Measurements from ENCODE around the gene CAPN1. TPM values are rescaled to one million over a fixed set of nuclear protein-coding genes. Genes with fewer than 3 reads are reported as not detected.

The CAPN1 gene
- total and polyA plus RNA-seq, 2 of the 4 experiments (the other 2 are of a cell fraction): 110 to 182 TPM

DNA sequence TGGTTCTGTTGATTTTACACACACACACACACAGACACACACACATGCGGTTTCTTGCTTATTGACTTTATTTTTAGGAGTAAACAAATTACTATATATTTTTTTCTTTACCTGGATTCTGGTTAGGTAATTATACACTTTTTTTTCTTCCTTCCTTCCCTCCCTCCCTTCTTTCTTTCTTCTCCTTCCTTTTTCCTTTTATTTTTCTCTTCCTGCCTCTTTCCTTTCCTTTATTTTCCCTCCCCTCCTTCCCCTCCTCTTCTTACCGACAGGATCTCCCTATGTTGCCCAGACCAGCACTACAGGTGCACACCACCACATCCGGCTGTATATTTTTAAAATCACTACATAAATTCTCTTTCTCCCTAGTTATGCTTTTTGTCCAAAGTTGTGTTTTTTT, 14.8 kb upstream of the CAPN1 start:
- no peak overlapping the region for H3K27ac ChIP-seq (ENCODE audit: insufficient read depth, low read length)
- no peak for DNase-seq
- peaks cover 10% of the 10 kb centered on the region for H3K4me1 ChIP-seq (ENCODE audit: control insufficient read depth, insufficient read depth, low read length)
- no peak overlapping the region for H3K23ac ChIP-seq (ENCODE audit: low read depth, low read length)
- H3K9me3 ChIP-seq (ENCODE audit: control insufficient read depth, insufficient read depth, low read length): no peaks in the 10 kb centered on the region
- no peak overlapping the region for H3K4me2 ChIP-seq (ENCODE audit: low read depth, low read length)
- ChIA-PET CTCF (no interaction called here), POLR2A (ENCODE audit: unreplicated experiment) (no interaction called here)
- H3K56ac ChIP-seq (ENCODE audit: extremely low read depth, insufficient read depth, low read length): no peak overlapping the region
- no peaks in the 10 kb centered on the region for H3K36me3 ChIP-seq (ENCODE audit: control insufficient read depth, insufficient read depth, low read length)
- H2BK5ac ChIP-seq (ENCODE audit: low read depth, low read length, poor library complexity, severe bottlenecking): no peak overlapping the region
- WGBS, 2 experiments (ENCODE audit: extremely low coverage in 2 of 2, insufficient read length in 1 of 2): 80% methylated on average over 1 of the region's 3 CpGs; no CpG with 5 or more reads in 1 of the 2 experiments
- no peaks in the 10 kb centered on the region for H3K27me3 ChIP-seq (ENCODE audit: control insufficient read depth, insufficient read depth, low read length)
- intact Hi-C loops (cut with micrococcal nuclease): no loop called here
- no peak overlapping the region for H2BK120ac ChIP-seq (ENCODE audit: low read depth, low read length)
- no peak overlapping the region for H3K4ac ChIP-seq (ENCODE audit: low read depth, low read length)
- H3K9ac ChIP-seq (ENCODE audit: low read depth, low read length): no peak overlapping the region
- H4K5ac ChIP-seq (ENCODE audit: low read depth, low read length): no peak overlapping the region
- H2AK9ac ChIP-seq (replicated peaks; ENCODE audit: low read depth, low read length, poor library complexity): no peak overlapping the region
- no peak overlapping the region for H2BK20ac ChIP-seq (ENCODE audit: low read depth, low read length)
- H3K18ac ChIP-seq (ENCODE audit: low read depth, low read length): no peak overlapping the region
- H2AFZ ChIP-seq (replicated peaks; ENCODE audit: low read length, poor library complexity): no peak overlapping the region
- no TSS peak for BruUV-seq (replicated peaks)
- dilution Hi-C loops (cut with HindIII; ENCODE audit: low sequenced_read_pairs, unreplicated experiment): no loop called here
- TF ChIP-seq RFX5 (IDR thresholded peaks at IDR 0.05; ENCODE audit: low read depth, low read length): no peak
- TF ChIP-seq FOS (IDR thresholded peaks at IDR 0.05; ENCODE audit: low read depth, low read length): no peak
- TF ChIP-seq CHD1 (IDR thresholded peaks at IDR 0.05; ENCODE audit: low read depth, low read length): no peak
- TF ChIP-seq, protein P1, sequence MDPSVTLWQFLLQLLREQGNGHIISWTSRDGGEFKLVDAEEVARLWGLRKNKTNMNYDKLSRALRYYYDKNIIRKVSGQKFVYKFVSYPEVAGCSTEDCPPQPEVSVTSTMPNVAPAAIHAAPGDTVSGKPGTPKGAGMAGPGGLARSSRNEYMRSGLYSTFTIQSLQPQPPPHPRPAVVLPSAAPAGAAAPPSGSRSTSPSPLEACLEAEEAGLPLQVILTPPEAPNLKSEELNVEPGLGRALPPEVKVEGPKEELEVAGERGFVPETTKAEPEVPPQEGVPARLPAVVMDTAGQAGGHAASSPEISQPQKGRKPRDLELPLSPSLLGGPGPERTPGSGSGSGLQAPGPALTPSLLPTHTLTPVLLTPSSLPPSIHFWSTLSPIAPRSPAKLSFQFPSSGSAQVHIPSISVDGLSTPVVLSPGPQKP (IDR thresholded peaks at IDR 0.05; ENCODE audit: borderline replicate concordance, low read depth, low read length): no peak
- no peak for TF ChIP-seq MAZ (IDR thresholded peaks at IDR 0.05; ENCODE audit: borderline replicate concordance, low read depth, low read length)
- TF ChIP-seq CEBPB (IDR thresholded peaks at IDR 0.05; ENCODE audit: low read depth, low read length): no peak
- no peak for TF ChIP-seq RAD21 (IDR thresholded peaks at IDR 0.05; ENCODE audit: low read length)
- TF ChIP-seq POLR2A (IDR thresholded peaks at IDR 0.05; ENCODE audit: low read depth, low read length): no peak
- TF ChIP-seq, protein P2, sequence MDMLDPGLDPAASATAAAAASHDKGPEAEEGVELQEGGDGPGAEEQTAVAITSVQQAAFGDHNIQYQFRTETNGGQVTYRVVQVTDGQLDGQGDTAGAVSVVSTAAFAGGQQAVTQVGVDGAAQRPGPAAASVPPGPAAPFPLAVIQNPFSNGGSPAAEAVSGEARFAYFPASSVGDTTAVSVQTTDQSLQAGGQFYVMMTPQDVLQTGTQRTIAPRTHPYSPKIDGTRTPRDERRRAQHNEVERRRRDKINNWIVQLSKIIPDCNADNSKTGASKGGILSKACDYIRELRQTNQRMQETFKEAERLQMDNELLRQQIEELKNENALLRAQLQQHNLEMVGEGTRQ (IDR thresholded peaks at IDR 0.05; ENCODE audit: low read depth, low read length): no peak
- no peak for TF ChIP-seq RCOR1 (IDR thresholded peaks at IDR 0.05; ENCODE audit: insufficient replicate concordance, low read length)
- no peak for TF ChIP-seq MAFK (IDR thresholded peaks at IDR 0.05; ENCODE audit: low read depth, low read length)
- H3K14ac ChIP-seq (replicated peaks; ENCODE audit: low read depth, low read length): no peak overlapping the region
- no peak for ATAC-seq (ENCODE audit: low read depth)
- no peak overlapping the region for H3K4me3 ChIP-seq (ENCODE audit: insufficient read depth, low read depth, low read length)
- H4K91ac ChIP-seq (ENCODE audit: insufficient read depth, low read depth, low read length): no peak overlapping the region
- H3K9me1 ChIP-seq (ENCODE audit: insufficient read depth, low read length): peaks cover 10% of the 10 kb centered on the region; the same call in 1 of the 2 replicates
- no peak overlapping the region for H2AK5ac ChIP-seq (ENCODE audit: low read depth, low read length)
- no peaks in the 10 kb centered on the region for H4K20me1 ChIP-seq (ENCODE audit: insufficient read depth, low read length)
- in situ Hi-C loops (cut with MboI; ENCODE audit: low sequenced_read_pairs): no loop called here
- no peaks in the 10 kb centered on the region for H3K79me1 ChIP-seq (ENCODE audit: low read depth in 1 of 2, low read length in 2 of 2)
- no peak overlapping the region for H2BK15ac ChIP-seq (ENCODE audit: low read depth, low read length)
- H4K8ac ChIP-seq (ENCODE audit: low read depth in 2 of 2, low read length in 2 of 2): no peak overlapping the region
